Measurements from ENCODE around the gene CAPN14.
A peak's percentile ranks its signal among the peaks of the same experiment; 100 is the strongest.

Gene CAPN14

DNA sequence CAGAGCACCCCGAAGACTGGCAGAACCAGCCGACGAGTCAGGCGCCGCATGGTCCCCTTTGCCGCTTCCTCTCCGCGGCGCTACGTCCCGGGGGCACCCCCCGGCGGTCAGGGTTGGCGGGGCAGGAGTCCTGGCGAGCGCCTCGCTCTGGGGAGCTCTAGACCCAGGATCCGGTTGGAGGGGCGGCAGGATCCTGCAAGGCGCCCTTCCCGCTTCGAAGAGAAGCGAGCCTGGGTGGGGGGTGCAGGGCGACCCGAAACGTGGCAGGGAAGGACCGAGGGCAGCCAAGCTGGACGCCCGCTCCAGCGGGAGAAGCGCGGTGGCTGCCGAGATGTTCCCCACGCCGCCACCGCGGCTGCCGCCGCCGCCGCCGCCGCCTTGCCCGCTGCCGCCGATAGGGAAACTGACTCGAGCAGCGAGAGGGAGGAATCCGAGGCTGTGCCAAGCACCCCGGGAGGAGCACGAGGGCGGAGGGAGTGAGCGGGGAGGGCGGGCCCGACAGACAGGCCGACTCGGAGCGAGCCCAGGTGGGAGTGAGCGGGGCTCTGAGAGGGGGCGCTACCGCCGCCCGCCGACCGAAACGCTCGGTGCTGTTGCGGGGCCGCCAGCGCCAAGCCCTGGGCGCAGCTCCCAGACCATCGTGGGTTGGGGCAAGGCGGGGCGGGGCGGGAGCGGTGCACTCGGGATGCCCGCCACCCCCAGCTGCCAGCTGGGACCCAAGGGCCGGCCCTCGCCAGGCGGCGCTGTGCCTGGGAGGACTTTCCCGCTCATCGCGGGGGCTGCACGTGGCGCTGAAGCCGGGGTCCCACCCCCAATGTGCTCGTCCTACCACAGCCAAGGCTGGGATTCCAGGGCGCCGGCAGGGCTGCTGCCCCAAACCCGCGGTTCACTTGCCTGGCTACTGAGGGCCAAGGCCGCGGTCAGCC lies 79.0 kb downstream of the CAPN14 start, which contains the start of gene GALNT14:
GALNT14 (minus strand) TSS at position 404 of the 926 bp plus-strand sequence; CDS start at position 50, 354 bp downstream.
- DNase-seq (peak; percentile 68), ATAC-seq (peak; percentile 76)
- no peaks in the 10 kb centered on the region for H3K36me3 Mint-ChIP-seq (ENCODE audit: low read depth)
- H3K9me3 Mint-ChIP-seq, result no peaks in the 10 kb centered on the region
- peak within 1 kb of the TSS; percentile 65 for H3K4me3 Mint-ChIP-seq
- peaks cover 10% of the 10 kb centered on the region for H3K4me1 Mint-ChIP-seq
- peaks cover 44% of the 10 kb centered on the region for H3K27me3 Mint-ChIP-seq
- no peak within 1 kb of the TSS for H3K27ac Mint-ChIP-seq

DNA sequence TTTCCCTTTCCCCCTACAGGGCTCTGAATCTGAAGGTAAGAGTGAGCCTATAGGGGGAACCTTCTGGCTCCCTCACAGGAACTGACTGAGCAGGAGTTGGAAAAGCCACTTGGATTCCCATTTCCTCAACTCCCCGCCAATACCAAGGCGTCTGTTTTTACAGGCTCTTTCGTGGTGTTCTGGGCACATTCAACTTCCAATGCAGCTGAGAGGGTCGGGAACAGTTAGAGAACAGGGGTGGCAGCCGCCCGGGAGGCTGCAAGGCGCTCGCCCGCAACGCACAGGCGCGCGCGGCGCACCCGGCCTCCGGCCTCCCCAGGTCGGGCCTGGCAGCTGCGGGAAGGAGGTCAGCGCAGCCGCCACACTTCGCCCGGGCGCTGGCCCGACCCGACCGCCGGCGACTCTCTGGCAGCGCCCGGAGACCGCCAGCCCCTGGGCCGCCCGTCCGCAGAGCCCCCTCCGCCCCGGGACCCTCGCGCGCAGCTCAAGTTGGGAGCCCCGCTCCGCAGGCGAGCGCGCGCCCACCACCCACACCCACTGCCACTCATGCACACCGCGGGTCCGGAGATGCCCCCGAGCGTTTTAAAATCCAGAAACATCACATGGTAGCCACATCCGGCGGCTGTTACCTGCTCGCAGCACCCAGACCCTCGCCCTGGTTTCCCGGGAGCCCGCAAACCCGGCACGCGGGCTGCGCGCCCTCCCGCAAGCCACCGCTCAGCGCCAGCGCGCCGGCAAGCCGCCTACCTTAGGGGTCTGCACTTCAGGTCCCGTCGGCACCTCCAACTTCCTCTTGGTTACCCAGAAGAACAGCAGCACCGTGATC lies 79.9 kb downstream of the CAPN14 start:
- H3K4me1 Mint-ChIP-seq, result peaks cover 10% of the 10 kb centered on the region
- H3K9me3 Mint-ChIP-seq, result no peaks in the 10 kb centered on the region
- peaks cover 41% of the 10 kb centered on the region for H3K27me3 Mint-ChIP-seq
- H3K36me3 Mint-ChIP-seq (ENCODE audit: low read depth), result no peaks in the 10 kb centered on the region
- peak; percentile 6 for DNase-seq
- no peak overlapping the region for H3K27ac Mint-ChIP-seq
- peak; percentile 12 for ATAC-seq
- peak overlapping the region; percentile 65 for H3K4me3 Mint-ChIP-seq

DNA sequence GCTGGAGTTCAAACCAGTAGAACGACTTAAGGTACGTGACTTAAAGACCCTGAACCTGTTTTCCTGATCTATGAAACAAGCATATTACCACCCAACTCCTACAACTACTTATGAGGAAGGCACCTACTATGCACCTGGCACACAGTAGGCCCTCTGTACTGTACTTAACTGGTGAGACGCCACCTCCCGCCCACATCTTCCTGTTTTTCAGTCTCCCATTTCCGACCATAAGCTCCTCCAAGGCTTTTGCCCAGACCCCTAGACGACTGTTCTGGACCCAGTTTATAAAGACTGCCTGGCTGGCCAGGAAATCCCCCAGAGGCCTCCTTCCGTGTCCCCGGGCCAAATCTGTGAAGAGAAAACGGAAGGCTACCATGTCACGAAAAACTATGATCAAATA lies 80.6 kb downstream of the CAPN14 start:
- peak; percentile 5 for DNase-seq
- Mint-ChIP-seq H3K4me1 (peaks cover 10% of the 10 kb centered on the region), H3K9me3 (no peaks in the 10 kb centered on the region), H3K4me3 (peak overlapping the region; percentile 63), H3K27me3 (peaks cover 41% of the 10 kb centered on the region), H3K36me3 (ENCODE audit: low read depth) (no peaks in the 10 kb centered on the region), H3K27ac (no peak overlapping the region)
- no peak for ATAC-seq

DNA sequence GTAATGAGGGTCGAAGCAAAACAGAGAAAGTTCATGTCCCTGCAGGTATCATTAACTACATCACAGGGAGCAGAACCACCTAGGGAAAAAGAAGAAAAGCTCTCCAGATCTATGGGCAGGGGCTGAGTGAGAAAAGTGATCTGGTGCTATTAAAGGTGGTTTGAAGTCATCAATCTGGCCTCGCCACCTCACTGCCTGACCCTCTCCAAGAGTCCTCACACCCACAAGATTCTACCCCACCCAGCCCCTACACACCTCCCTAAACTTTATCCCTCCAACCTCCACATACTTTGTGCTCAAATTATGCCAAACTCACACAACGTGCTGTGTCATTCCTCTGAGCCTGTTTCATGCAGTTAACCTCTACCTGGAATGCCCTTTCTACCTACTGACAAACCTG lies 81.3 kb downstream of the CAPN14 start:
- H3K4me1 Mint-ChIP-seq, result peaks cover 10% of the 10 kb centered on the region
- H3K9me3 Mint-ChIP-seq, result no peaks in the 10 kb centered on the region
- H3K4me3 Mint-ChIP-seq, result no peak overlapping the region
- no peak for ATAC-seq
- H3K36me3 Mint-ChIP-seq (ENCODE audit: low read depth), result no peaks in the 10 kb centered on the region
- peaks cover 41% of the 10 kb centered on the region for H3K27me3 Mint-ChIP-seq
- no peak for DNase-seq
- no peak overlapping the region for H3K27ac Mint-ChIP-seq

DNA sequence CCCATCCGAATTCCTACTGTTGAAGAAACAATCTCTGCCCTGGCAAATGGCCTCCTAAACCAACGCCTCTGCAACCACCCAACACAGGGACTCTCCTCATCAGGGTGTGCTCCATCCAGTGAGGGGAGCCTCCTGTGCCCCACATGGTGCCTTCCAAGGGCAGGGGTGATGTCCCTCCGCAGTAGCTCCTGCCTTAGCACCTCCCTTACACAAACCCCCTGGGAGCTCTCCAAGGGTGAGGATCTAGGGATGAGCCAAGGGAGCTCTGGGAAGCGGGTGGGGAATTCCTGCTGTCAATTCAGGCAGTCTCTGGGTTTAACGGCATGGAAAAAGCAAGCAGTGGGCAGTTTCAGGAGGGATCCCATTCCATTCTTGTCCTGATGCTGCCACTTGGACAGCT lies 82.8 kb downstream of the CAPN14 start:
- H3K27ac Mint-ChIP-seq, result no peak overlapping the region
- DNase-seq (no peak), ATAC-seq (no peak)
- peaks cover 10% of the 10 kb centered on the region for H3K4me1 Mint-ChIP-seq
- H3K4me3 Mint-ChIP-seq, result no peak overlapping the region
- H3K9me3 Mint-ChIP-seq, result no peaks in the 10 kb centered on the region
- H3K36me3 Mint-ChIP-seq (ENCODE audit: low read depth), result no peaks in the 10 kb centered on the region
- peaks cover 38% of the 10 kb centered on the region for H3K27me3 Mint-ChIP-seq

DNA sequence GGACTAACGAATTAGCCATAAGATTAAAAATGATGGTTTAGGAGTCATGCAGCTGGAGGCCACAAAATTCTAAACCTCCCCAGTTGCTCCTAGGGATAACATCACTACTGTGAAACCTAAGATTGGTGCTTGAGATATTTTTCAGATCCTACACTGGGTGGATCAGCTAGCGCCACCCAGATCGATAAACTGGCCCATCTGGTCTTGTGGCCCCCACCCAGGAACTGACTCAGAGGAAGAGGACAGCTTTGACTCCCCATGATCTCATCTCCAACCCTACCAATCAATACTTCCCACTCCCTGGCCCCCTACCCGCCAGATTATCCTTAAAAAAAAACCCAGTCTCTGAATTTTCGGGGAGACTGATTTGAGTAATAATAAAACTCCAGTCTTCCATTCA lies 84.5 kb downstream of the CAPN14 start:
- ATAC-seq, result no peak
- H3K36me3 Mint-ChIP-seq (ENCODE audit: low read depth), result no peaks in the 10 kb centered on the region
- H3K27ac Mint-ChIP-seq, result no peak overlapping the region
- peaks cover 9% of the 10 kb centered on the region for H3K4me1 Mint-ChIP-seq
- DNase-seq, result no peak
- no peak overlapping the region for H3K4me3 Mint-ChIP-seq
- no peaks in the 10 kb centered on the region for H3K9me3 Mint-ChIP-seq
- peaks cover 28% of the 10 kb centered on the region for H3K27me3 Mint-ChIP-seq

DNA sequence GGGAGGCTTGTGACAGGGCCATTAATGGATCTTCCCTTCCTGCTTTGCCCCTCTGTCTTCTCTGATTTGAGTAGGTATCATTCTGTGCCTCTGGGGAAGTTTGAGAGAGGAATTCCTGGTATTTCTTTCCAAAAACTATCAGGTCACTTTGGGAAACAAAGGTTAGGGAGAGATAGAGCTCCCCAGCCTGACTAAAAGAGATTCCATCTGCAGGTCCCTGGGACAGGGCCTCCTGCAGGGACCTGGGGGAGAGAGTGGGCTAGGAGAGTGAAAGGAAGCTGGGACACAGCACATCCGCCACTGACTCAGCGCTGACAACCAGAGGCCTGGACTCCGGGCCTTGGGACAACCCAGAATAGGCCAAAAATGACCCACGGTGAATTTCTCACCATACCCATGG lies 85.4 kb downstream of the CAPN14 start:
- Mint-ChIP-seq H3K36me3 (ENCODE audit: low read depth) (no peaks in the 10 kb centered on the region), H3K27ac (no peak overlapping the region), H3K9me3 (no peaks in the 10 kb centered on the region), H3K4me3 (no peak overlapping the region), H3K4me1 (peaks cover 4% of the 10 kb centered on the region), H3K27me3 (peaks cover 24% of the 10 kb centered on the region)
- no peak for DNase-seq
- no peak for ATAC-seq

DNA sequence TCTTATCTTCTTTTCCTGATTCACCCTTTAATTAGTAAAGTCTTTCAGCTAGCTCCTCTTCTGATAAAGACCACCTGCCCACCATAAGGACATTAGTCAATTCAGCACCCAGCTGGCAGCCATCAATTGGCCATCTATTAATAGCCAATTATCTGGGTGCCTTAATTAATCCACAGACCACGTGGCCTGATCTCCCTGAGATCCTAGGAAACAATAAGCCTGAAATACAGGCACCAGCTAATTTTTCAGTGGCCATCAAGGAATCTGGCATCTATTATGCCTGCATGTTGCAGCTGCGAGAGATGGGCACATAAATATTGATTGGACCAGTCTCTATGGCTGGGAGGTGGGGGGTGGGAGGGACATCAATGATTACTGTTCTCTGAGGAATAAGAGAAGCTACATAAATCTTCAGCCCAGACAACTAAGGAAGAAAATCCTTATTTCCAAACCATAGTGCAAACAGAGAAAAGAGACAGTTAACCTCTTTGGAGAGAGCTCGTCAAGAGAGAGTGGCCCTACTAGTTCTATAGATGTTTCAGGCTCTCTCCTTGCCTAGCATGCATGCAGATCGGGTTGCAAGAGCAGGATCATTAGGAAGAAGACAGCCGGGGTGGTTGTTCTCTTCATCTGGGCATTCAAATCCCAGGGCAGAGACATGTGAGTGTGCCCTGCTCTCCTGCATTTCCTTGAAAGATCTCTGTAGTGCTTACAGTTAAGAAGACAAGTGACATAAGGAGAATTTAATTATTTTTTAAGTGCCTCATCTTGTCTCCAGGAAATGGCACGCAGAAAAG lies 87.7 kb downstream of the CAPN14 start:
- ATAC-seq (no peak), DNase-seq (no peak)
- no peak overlapping the region for H3K27ac Mint-ChIP-seq
- no peaks in the 10 kb centered on the region for H3K36me3 Mint-ChIP-seq (ENCODE audit: low read depth)
- H3K27me3 Mint-ChIP-seq, result peaks cover 2% of the 10 kb centered on the region
- H3K4me1 Mint-ChIP-seq, result no peaks in the 10 kb centered on the region
- H3K9me3 Mint-ChIP-seq, result no peaks in the 10 kb centered on the region
- no peak overlapping the region for H3K4me3 Mint-ChIP-seq

DNA sequence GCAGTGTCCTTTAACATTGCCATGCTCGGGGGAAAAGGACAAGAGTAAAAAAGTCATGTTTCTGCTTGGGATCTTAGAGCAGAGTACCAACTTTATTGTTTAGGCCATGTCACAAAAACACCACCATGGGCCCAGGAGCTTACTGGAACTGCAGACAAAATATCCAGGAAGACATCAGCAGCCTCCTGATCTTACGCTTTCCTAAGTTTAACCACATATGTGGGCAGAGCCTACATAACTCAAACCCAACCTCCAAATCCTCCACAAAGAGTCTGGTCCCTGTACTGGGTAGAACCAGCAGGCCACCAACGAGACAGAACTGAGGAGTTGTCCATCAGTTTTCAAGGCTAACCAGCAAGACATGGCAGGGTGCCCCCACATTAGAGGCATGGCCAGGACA lies 89.4 kb downstream of the CAPN14 start:
- DNase-seq, result no peak
- no peak overlapping the region for H3K27ac Mint-ChIP-seq
- no peak overlapping the region for H3K4me3 Mint-ChIP-seq
- H3K27me3 Mint-ChIP-seq, result peaks cover 2% of the 10 kb centered on the region
- no peaks in the 10 kb centered on the region for H3K4me1 Mint-ChIP-seq
- H3K9me3 Mint-ChIP-seq, result no peaks in the 10 kb centered on the region
- no peaks in the 10 kb centered on the region for H3K36me3 Mint-ChIP-seq (ENCODE audit: low read depth)
- no peak for ATAC-seq

DNA sequence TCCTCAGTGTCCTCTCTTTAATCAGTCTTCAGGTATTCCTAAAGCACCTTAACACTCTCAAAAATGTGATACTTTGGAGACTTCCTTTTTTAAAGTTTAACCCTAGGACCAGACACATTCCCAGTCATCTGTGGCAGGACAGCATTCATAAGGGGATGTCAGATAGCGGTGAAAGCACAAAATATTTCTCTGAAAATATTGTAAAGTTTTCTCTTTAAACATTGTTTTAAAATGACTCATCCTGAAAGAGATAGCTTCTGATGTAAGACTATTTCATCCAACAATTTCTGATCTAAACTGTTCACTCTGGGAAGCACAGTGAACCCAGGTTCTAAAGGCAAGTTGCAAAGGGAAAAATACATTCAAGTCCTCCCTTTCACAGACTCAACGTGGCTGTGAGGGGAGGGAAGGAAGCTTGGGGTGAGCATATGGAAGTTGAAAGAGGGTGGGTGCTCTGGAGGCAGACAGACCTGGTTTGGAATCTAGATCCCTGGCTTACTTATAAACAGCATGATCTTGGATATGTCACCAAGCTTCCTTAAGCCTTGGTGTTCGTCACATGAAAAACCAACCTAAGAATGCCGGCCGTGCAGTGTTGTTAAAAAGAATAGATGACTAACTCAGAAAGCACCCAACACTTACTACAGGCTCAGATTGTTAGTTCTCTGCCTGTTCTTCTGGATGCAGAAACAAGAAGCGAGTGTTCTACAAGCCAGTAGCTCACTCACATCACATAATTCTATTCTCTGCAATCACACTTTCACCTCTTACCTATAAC lies 91.2 kb downstream of the CAPN14 start:
- H3K27ac Mint-ChIP-seq, result no peak overlapping the region
- H3K9me3 Mint-ChIP-seq, result no peaks in the 10 kb centered on the region
- no peak for DNase-seq
- H3K4me3 Mint-ChIP-seq, result no peak overlapping the region
- no peak for ATAC-seq
- no peaks in the 10 kb centered on the region for H3K36me3 Mint-ChIP-seq (ENCODE audit: low read depth)
- H3K27me3 Mint-ChIP-seq, result peaks cover 2% of the 10 kb centered on the region
- H3K4me1 Mint-ChIP-seq, result no peaks in the 10 kb centered on the region

DNA sequence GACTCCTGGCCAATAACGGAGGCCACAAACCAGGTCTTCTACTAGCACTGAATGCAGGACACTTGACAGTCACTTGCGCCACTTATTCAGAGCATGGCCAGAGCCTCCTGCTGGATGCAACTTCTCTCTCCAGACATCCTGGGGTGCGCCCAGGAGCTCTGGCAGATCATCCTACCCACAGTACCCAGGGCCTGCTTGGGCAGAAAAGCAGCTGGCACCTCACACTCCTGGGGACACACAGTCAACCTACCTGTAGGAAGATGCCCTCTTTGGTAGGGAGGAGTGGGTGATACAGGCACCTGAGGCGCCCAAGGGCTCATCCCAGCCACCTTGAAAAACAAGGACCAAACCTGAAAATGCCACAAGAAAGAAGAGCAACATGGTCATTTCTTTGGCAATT lies 92.4 kb downstream of the CAPN14 start:
- H3K27me3 Mint-ChIP-seq, result no peaks in the 10 kb centered on the region
- no peak for DNase-seq
- H3K36me3 Mint-ChIP-seq (ENCODE audit: low read depth), result no peaks in the 10 kb centered on the region
- H3K4me1 Mint-ChIP-seq, result no peaks in the 10 kb centered on the region
- no peak overlapping the region for H3K4me3 Mint-ChIP-seq
- no peak overlapping the region for H3K27ac Mint-ChIP-seq
- H3K9me3 Mint-ChIP-seq, result no peaks in the 10 kb centered on the region
- ATAC-seq, result no peak
